Hepatic stellate cell (primary cell): ENCODE measurements around the gene ITPR1.

ENCODE experiments used
- DNase-seq: peaks from one replicate; pipeline ENCODE4 v3.0.0; 2011; ENCODE audit warnings: low spot score

The ITPR1 gene

DNA sequence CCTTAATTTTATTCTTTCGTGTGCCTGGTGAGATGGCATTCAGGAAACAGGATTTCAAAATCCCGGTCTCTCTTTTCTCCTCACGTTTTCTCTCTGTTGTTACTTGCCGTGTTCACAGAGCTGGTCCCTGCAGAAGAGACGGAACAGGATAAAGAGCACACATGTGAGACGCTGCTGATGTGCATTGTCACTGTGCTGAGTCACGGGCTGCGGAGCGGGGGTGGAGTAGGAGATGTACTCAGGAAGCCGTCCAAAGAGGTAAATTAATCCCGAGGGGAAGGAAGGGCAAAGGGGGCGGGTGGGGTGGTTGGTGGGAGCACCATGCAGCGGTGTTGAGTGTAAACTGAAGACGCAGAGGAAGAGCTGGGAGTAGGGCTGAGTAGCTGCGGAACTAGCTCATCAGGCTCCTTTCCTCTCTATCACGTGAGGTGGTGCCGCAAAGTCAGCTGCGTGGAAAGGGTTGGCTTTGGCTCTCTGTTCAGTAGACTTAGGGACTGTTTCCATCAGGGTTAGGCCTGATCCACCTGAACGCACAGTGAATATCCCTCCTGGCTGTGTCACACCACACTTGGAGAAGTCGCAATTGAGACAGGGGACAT is 321.3 kb downstream of the ITPR1 start:
- DNase-seq: no peak

DNA sequence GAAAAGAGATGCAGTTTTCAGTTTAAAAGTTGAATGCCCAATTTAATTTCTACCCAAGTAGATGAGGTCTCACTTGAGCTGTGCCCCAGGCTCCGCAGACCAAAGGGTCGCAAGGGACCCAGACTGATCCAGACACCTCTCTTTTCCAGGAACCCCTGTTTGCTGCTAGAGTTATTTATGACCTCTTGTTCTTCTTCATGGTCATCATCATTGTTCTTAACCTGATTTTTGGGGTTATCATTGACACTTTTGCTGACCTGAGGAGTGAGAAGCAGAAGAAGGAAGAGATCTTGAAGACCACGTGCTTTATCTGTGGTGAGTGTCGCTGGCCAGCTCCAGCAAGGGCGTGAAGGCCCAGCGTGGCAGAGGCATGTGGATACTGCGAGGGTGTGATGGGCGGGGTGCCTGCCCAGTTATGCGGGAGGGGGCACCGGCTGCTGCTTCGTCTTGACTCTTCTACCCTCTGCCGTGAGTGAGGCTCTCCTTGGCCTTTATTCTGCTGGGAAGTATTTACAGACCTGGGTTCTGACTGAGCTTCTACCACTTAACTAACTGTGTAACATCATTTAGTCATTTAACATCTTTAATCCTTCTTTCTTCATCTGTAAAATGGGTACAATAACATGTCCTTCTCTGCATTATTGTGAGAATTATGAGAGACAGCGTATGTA is 321.9 kb downstream of the ITPR1 start:
- no peak for DNase-seq

GRCh38 chr3:4816306-4816705 is 323.2 kb downstream of the ITPR1 start:
- no peak for DNase-seq

GRCh38 chr3:4816718-4817117 is 323.6 kb downstream of the ITPR1 start:
- DNase-seq: no peak

GRCh38 chr3:4817128-4817527 is 324.0 kb downstream of the ITPR1 start:
- DNase-seq: no peak

DNA sequence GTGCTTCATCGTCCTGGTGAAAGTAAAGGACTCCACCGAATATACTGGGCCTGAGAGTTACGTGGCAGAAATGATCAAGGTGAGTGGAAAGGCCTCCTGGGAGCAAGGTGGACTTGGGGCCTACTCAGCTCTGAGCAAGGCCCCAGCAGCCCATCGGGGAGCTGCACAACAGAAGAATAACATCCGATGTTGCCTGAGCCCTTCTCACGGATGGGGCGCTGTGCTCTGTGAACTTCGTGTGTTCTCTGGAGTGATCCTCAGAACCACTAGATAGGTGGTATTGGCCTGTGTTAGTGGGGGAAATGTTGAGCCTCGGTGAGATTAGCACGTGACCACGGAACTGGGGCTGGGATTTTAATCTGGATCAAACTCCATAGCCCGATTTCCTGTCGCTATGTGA is 325.0 kb downstream of the ITPR1 start:
- no peak for DNase-seq

DNA sequence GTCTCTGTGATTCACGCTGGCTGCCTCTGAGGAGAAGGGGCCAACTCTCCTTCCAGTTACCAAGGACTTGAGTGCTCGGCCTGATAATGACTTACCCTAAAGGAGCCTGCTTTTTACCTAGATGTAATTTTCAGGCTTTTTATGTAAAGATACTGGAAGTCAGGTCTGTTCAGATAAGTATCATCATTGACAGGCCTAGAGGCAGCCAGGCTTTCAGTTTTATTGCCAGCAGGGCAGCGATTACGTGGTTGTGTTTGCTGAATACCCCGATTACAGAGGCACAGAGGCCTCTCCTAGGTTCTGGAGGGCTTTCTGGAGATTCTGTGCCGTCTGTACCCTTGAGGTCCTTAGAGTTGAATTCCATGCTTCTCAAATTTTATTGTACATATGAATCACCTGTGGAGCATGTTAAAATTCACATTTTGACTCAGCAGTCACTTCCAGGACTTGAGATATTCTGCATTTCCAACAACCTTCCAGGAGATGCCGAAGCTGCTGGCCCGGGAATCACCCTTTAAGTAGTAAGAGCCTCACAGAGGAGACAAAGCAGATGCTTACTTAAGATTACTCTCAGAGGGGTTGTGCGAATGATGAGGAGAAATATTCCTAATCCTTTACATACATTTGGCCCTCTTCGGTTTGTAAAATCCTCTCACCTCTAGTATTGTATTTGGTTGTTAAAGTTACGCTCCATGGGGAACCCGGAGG is 326.0 kb downstream of the ITPR1 start:
- DNase-seq: no peak

- no peak for DNase-seq
These were observed 326.6 kb downstream of the ITPR1 start for GRCh38 chr3:4819746-4820145.

GRCh38 chr3:4820296-4821121 is 327.4 kb downstream of the ITPR1 start:
- no peak for DNase-seq

- no peak for DNase-seq
These were observed 328.2 kb downstream of the ITPR1 start for GRCh38 chr3:4821338-4821737.

DNA sequence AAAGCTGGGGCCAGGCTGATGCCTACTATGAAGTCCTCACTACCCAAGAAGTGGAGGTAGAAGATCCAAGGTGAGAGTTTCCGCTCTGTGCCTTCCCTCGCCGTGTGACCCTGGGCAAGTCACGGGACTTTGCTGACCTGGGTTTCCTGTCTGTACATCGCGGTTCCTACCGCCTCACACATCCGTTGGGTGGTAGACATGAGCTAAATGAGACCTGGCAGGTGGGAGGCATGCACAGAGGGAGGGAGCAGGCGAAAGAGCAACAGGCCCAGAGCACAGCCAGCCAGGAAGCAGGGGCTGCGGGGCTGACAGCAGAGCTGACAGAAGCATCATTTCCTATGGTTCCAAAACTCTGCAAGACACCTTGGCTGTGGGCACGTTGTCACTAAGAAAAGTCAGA is 328.8 kb downstream of the ITPR1 start:
- DNase-seq: no peak

GRCh38 chr3:4822568-4822967 is 329.4 kb downstream of the ITPR1 start:
- DNase-seq: no peak

DNA sequence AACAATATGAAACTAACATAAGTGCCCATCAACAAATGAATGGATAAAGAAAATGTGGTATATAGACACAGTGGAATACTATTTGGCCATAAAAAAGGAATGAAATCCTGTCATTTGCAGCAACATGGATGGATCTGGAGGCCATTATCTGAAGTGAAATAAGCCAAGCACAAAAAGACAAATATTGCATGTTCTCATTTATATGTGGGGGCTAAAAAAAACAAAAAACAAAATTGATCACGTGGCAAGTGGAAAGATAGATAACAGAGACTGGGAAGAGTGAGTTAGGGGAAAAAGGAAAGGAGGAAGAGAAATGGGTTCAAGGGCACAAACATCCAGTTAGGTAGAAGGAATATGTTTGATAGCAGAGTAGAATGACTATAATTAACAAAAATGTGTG is 330.2 kb downstream of the ITPR1 start:
- DNase-seq: no peak

- no peak for DNase-seq
These were observed 331.1 kb downstream of the ITPR1 start for GRCh38 chr3:4823986-4824925.

GRCh38 chr3:4824926-4825325 is 331.8 kb downstream of the ITPR1 start:
- peak; percentile 75 for DNase-seq

DNA sequence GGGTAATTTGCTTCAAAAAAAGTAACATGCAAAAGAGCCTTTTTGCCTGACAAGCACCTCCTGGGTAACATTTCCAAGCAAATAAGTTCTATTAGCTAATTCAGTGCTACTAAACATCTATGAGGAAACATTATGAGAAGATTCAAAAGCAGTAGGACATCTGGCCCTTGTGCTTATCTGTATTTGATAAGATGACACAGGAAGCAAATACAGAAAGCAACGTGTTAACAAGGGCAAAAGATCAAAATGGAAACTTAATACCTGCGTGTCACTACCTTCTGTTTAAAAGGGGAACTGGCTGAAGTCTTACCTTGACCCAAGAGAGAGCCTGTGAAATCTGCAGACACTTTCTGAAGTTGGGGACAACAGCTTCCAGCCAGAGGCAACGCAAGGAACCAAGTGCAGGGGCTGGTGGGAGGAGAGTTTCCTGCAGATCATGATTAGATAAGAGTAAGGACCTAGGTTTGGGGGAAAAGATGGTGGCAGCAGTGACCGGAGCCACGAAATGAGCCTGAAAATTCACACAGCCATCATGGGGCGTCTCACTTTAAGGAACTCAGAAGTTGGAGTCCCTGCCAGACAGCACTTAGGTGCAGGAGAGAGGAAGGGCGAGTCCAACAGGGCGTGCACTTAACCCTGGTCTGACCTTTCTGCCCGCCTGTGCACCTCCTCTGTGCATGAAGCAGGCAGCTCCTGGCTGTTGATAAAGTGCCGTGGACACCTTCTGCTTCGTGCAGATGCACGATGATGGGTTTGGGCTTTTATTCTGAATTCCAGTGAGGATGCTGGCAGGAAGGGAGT is 332.5 kb downstream of the ITPR1 start:
- no peak for DNase-seq

- DNase-seq: no peak
These were observed 333.3 kb downstream of the ITPR1 start for GRCh38 chr3:4826237-4827100.

DNA sequence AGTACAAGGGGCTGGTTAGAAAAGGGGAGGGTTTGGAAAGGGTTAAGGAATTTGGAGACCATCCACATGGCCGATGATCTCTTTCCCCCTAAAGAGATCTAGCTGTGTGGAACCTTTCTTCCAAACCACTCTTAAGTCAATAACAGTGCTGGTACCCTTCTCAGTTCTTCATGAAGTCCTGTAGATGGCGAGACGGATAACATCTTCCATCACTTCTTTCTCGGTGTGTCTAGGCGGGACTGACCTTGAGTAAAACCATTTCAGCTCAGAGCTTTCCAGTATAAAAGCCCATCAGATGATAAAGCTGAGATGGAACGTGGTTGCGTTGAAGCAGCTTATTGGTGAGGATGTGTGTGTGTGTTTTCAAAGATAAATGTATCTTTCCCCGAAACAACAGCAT is 334.6 kb downstream of the ITPR1 start:
- DNase-seq: no peak

GRCh38 chr3:4828279-4829030 is 335.3 kb downstream of the ITPR1 start:
- DNase-seq: no peak
